Activated CD8-positive, alpha-beta memory T cell treated with anti-CD3 and anti-CD28 coated beads for 4 hours (primary cell): ENCODE measurements around the gene EHD3.

Experiments used
- DNase-seq, 2 donors: peaks; one replicate each; pipeline ENCODE4 v3.0.0-alpha.2; 2020; ENCODE audit warnings: low read depth in 2 of 2

The EHD3 gene

DNA sequence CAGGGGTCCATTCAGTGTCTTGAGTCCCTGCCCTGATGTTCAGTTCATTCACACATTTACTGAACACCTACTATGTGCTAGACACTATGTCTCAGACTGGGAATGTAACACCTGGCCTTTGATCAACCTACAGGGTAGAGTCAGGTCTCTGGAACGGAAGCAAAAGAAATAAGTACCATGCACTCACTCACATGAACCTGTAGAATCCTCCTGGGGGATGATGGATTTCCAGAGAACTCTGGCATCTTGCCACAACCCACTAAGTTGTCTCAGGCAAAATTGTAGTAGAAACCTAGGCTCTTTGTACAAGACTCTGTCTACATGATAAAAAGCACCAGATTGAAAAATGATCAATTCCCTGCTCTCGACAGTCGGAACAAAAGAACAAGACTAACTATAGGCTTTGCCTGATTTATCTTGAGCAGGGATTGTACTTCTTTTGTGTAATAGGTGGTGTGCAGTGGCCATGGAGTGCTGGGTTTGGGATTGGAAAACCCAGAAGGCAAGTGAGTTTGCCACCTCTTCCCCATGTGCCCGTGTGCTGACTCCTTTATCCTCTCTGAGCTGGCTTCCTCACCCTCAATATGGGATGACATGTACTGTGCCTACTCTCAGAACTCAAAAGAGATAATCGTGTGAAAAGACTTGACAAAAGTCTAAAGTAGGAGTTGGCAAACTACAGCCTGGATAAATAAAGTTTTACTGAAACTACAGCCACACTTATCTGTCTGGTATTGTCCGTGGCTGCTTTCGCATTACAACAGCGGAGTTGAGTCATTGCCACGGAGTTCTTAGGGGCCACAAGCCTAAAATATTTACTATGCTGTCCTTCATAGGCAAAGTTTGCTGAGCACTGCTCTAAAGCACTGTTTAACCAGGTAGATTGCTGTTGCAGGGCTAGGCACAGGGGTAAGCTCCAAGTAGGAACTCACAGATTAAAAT is 21.0 kb upstream of the EHD3 start:
- no peak for DNase-seq

DNA sequence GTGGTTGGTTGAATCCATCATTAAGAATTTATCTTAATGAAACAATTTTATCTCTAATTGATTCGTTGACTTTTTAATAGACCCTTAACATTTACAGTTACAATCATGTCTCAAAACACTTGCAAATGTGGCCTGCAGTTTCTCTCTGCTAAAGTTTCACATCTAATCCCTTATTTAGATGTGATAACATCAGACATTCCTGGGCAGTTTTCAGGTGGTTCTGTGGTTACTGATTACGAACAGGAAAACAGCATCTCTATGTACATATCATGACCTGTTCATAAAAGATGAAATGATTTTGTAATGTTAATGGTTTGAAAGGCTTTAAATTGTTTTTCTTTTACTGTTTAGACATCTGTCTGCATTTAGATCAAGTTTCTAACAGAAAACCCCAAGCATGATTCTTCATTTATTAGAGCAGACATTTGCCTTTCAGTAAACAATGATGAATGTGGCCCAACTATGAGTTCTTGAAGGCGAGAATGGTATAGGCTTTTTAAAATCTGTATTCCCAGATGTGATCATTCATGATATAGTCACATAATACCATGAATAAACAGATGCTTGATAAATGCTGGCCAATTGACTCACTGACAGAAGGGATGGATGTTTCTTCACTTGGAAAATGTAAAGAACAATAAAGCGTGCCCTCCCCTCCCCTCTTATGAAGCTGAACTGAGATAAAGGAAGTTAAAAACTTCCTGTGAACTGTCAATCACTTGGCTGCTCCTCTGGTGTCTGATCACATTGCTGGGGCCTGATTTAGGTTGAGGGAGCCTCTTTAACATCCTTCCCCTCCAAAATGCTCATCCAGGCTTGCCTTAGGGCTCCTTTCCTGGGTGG is 20.1 kb upstream of the EHD3 start:
- no peak for DNase-seq

DNA sequence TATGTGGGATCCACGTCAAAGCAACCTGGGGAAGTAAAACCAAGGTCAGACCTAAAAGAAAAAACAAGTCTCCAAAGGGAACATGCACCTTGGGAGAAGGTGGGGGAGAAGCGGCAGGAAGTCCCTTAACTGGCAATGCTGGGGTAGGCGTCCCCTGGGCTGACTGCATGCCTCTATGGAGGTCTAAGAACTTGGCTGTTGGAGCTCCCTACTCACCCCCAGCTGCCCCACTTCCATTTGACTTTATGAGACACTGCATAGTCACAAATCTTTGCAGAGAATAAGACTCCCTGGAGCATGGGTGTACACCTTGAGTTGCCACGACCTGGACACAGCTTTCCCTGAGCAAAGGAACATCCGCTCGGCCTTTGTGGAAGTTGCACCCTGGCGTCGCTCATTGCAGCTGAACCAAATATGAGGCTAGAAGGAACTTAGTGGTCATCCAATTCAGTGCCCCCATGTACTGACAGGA is 19.5 kb upstream of the EHD3 start:
- DNase-seq: no peak

DNA sequence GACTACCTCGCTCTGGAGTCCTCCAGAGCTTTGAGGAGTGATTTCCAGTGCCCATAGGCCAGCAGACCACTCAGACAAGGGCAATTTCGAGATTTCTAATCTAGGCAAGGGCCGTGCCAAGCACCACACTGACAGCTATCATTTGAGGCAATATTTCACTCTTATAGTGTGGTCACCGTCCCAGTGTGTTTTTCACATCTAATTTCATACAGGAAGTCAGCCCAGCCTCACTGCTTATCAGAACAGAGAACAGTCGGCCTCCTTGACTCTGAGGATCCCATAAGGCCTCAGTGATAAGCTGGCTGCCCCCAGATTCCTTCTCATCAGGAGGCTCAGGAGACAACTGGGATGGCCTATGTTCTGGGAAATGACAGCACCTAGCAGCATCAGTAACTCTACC is 17.2 kb upstream of the EHD3 start:
- DNase-seq: no peak

DNA sequence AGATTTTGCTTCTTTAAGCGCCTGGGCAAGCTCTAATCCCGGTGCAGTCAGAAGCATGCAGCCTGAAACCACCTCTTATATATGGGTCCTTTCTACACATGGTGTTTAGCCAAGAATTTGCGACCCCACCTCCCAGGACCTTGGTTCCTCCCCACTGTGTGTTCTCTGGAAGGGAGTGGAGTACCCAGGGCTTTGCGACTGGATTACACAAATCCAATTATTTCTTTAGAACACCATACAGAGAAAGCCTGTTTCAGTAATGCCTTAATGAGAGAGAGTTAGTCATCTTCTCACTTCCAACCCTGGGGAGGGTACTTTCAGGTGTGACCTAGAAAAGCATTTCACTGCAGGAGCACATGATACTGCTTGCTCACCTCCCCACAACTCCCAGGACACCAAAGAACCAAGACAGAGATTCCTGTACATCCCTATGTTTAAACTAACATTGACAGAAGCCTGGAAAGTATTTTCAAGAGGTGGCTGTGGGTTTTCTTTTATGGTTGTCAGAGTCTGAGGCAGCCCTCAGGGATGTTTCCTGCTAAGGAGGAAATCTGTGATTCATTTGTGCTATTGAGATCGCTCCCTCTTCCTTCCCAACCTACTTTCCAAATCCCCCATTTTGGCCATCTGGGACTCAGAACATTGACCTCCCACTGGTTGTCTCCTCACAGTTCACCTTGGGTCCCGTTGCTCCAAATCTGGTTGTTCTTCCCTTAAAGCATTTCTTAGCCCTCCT is 16.3 kb upstream of the EHD3 start, which contains the start of gene CAPN14:
TSS of gene CAPN14 (minus strand) at position 51 of the 736 bp plus-strand sequence. CDS start 12,068 bp downstream, outside the sequence.
- DNase-seq: no peak

DNA sequence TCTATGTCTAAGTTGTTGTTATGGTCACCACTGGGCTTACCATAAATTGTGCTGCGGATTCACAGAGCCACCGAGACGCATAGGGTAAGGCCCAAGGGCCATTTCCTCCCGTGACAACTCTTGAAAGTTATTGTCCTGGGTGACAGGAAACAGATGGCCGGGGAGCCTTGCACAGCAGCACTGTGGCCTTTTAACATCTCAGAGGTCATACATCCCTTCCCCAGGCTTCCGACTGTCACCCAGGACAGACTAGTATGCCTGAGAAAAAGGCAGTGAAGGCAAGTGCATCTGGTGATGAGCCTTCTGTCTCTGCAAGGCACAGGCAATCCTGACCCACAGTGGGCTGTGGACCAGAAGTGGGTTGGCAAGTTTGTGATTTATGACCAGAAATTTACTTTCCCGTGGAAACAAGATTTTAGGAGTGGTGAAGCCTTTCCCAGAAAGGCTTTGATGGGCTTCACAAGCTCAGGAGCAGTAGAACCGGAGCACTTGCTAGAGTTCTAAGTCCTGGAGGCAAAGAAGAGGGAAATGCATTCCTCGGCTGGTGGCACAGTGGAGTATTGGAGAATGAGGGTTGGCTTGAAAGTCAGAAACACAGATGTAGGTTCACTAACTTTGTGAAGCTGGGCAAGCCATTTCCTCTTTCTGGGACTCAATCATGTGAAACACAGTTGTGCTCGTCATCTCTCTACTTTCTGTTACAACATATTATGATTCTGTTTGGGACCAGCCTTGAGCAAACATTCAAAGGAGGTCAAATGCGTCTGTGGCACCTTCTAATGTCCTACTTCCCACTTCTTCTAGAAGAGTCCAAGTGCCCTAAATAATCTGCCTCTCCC is 14.6 kb upstream of the EHD3 start:
- DNase-seq: no peak

DNA sequence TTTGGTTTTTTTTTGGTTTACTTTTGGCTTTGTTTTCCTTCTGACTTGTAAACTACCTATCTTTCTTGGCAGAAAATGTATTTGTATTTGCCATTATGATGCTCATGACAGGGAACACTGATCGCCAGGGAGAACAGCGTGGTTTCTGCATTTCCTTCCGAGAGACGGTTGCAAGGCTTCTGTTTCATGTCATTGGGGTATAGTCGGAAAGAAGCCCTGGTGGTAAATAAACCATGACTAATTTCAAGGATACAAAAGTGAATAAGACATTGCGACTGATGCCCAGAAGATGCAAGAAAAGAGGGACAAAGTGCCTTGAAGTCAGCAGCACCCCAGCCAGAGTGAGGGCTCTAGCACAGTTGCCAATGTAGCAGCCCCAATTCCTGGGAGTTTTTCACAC is 12.4 kb upstream of the EHD3 start:
- no peak for DNase-seq

DNA sequence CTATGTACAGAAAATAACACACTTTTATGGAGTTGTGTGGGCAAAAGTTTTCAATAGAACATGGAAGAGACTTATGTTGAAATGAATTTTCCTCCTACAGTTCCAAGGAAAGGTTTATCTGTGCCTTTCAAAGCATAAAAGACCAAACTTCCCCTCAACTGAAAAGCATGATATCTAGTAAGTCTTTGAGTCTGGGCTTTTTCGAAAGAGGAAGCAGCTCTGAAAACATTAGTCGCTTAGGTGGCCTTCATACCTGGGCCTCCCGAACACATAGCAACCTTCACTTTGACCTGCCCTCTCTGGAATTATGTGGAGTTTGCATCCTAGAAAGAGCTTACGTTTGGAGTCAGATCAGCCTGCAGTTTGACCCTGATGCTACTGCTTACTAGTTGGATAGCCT is 11.9 kb upstream of the EHD3 start:
- DNase-seq: no peak

DNA sequence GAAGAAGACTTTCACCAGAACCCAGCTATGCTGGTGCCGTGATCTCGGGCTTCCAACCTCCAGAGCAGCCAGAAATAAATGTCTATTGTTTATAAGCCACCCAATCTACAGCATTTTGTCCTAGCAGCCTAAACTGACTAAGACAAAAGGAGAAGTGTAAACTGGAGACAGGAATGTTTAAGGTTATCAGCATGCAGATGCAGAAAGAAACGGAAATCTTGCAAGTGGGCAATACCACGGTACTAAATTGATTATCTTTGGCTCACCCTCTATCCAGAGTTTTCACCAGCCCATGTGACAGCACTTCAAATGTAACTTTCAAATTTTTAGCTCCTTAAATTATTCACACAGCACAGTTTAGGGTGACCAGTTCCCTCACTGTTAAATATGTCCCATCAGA is 10.9 kb upstream of the EHD3 start:
- DNase-seq: no peak

DNA sequence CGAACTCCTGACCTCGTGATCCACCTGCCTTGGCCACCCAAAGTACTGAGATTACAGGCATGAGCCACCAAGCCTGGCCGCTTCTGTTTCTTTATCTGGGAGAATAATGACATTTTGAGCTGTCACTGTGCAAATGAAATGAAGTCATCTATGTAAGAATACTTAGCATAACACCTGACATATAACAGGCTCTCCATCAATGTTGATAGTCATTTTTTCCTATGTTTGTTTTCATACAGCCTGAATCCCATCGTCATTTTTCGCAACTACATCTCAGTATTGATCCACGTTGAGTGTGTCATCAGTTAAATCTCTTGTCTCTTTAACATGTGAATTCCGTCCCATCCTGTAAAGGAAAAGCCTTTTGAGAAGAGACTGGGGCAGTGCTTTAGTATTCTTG is 10.2 kb upstream of the EHD3 start:
- no peak for DNase-seq

DNA sequence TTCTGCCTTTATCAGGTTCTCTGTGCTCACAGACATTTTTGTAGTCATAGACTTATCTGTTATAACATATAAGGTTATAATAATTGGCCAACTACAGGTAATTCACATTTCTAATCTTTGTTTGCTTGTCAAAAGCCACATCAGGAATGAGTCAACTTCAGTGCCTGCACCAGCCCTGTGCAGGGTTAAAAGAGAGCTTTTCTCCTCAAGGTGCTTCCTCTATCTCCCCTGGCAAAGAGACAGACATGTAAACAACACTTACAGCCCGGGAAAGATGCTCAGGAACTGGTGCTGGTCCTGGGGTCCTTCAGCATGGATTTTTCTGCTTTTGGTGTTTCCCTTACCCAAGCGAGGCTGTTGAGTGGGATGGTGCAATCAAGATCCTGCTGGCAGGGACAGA is 7.7 kb upstream of the EHD3 start:
- no peak for DNase-seq

DNA sequence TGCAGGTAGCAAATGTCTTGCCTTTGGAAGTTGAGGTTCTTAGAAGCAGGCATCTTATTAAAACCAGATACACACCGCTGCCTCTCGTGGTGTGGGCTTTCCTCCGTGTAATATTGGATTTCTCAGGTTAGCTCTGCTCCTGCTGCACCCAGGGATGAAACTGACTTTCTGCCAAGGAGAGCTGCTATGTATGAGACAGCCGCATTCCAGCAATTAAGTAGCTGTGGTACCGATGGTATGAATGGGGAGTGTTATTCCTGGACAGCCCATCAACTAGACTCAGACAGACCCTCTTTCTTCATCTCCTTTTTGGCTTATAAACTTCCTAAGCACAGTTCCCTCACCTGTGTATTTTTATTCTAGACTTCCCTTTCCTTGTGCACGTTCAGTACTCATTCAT is 6.8 kb upstream of the EHD3 start:
- DNase-seq: no peak

DNA sequence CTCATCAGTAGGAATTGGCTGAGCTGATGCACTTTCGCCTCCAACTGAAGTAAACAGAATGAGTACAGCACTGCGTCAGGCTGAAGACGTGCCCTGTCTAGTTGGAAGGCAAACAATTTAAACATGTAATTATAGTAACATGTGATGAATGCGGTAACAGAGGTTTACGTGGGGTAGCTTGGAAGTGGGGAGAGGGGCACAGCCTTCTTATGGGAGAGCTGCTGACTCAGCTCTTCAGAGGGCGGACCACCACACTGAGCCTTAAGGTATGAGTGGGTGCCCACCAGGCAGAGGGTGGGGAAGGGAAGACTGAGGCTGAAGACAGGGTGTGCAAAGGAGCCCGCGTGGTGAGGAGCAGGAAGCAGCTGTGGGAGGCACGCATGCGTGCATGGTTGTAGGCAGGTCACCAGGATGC is 6.2 kb upstream of the EHD3 start:
- no peak for DNase-seq

DNA sequence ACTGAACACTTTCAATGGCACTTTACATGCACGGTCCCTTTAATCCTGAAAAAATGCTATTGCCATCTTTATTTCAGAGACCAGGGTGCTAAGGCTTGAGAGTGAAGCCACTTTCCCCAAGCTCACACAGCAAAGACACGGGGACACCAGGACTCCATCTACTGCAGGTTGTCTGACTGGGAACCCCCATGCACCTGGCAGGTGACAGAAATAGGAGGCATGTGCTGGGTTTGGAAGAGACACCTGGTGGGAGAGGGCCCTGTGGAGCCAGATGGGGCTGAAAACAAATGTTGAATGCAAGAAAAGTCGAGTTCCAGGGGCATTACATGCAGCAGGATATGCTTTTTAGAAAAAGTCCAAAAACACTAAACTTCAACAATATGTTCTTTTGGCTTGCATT is 5.2 kb upstream of the EHD3 start:
- no peak for DNase-seq

DNA sequence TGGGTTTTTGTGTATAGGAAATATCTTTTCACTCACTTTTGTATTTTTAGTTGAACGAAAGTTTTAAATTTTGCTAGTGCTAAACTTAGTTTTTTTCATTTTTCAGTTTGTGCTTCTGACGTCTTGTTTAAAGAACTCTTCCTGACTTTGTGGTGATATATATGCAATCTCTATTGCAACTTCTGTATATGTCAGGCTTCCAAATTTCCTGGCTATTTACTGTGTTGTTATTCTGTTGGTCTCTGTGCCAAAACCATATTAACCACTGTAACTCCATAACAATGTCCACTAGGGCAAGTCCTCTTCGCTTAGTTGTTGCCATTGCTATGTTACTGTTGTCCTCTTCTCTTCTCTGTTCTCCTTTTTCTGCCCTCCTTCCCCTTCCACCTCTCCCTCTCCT is 3.2 kb upstream of the EHD3 start:
- no peak for DNase-seq

DNA sequence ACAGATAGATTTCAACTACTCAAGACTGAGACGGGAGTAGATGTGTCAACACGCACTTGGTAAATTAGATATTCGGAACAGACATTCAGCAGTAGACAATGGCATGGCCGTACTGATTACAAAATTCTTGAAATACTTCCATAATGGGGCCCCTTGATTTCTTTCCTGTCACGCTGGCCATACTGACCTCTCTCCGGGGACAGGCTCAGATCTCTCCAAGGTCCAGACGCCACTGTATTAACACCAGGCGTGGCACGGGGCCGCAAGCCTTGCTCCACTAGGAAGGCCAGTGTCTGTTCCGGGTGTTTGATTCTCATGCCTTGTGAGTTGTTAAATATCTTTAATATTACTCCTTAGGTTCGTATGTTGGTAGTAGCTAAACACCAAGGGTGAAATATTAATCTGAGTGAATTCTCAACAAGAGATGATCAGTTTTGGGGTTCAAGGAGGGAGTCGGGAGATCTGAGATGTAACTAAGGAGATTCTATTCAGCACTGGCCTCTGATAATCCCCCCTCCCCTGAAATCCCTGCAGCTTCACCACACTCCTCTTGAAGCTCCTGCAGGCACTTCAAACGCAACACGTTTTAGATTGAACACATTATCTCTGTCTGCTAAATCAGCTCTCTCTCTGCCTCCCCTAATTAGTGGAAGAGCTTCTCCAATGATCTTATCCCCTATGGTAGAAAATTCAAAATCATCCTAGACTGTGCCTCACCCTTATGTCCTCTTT is 2.2 kb upstream of the EHD3 start:
- DNase-seq: no peak

DNA sequence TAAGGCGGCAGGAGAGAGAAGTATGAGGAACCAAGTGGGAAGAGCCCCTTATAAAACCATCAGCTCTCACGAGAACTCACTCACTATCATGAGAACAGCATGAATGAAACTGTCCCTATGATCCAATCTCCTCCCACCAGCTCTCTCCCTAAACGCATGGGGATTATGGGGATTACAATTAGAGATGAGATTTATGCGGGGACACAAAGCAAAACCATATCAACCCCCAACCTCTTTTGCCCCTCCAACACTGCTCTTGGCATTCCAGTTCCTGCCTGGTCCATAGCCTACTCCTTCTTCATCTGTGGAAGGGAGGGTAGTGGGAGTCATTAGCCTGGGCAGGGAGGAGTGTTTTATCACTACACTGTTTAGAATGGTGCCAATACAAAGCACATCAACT is 1.4 kb upstream of the EHD3 start:
- no peak for DNase-seq

DNA sequence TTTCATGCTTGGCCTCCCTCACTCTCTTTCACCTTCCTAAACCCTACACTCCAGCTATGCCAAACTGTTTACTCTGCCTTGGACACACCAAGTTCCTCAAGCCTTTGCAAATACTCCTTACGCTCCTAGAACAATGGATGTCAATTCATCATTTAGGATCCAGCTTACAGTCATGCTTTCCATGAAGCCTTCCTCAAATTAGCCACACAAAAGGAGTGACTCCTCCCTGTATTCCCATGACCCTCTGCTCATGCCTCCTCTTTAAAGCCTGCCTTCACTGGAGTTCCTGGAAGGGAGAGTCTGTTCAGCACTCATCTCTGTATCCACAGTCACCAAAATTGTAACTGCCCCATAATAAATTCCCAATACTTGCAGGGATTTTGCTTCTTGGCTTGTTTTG is 721 bp upstream of the EHD3 start:
- no peak for DNase-seq

DNA sequence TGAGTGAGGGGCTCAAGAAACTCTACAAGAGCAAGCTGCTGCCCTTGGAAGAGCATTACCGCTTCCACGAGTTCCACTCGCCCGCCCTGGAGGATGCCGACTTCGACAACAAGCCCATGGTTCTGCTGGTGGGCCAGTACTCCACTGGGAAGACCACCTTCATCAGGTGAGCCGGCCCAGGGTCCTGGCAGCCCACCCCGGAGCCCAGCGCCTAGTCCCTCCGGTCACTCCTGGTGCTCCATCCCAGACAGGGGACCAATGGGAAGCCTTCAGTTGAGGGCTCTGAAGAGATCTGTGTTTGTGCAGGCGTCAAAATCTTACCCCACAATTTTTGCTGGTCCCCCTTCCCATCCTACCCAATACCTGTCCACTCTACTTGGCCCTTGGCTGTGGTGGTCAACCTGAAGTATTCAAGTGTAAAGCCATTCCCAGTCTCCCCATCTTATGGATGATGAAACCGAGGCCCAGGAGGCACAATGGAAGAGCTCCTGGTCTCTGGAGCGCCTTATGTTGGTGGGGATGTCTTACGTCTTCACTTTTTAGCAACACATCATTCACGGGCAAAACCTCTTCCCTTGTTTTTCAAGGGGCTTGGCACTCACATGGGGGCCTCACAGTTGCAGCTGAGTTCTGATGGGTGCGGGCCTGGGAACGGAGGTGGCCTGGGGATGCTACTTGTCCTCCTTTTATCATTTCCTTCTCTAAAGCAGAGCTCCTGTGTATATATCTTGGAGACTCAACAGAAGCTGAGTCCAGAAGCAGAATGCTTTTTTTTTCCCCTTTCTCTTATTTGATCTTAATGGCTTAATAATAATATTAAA is 941 bp downstream of the EHD3 start:
- no peak for DNase-seq

DNA sequence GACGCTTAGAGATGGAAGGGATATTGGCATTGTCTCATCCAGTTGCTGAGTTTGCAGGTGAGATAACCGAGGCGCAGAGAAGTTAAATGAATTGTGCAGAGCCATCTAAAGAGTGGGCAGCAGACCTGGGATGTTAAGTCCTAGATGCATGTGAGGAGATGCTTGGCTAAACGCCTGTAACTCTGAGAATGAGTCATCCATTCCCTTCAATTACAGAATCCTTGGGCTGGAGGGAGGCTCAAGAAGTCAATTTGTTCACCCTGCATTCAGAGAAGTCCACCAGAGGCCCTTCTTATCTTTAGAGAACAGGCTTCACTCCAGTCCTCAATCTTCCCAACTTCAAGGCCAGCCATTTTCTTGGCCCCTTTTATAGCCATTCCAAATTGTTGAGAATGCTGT is 1.6 kb downstream of the EHD3 start:
- DNase-seq: no peak
